ENCODE data around the gene ZNF648.

DNA sequence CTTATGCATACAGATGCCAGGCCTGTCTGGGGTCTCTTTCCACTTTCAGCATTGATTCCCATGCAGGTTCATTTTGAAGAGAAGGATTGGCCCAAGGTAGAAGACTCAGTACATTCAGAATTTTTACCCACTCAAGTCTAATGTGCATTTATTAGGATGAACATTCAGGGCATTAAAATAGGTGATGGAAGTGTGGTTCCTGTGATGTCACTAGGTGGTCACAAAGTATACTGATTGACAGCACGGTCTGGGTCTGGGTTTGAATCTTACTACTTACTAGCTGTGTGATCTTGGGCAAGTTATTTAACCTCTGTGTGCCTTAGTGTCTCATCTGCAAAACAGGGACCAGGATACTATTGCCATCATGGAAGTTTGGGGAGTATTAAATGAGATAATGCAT, 711 bp upstream of the ZNF648 start:
- no peak for TF ChIP-seq FOXM1 (IDR thresholded peaks at IDR 0.05; ENCODE audit: borderline replicate concordance)
- TF ChIP-seq TARDBP (IDR thresholded peaks at IDR 0.05): no peak
- TF ChIP-seq FOXK2 (IDR thresholded peaks at IDR 0.05): no peak
- no peak for TF ChIP-seq CTBP1 (IDR thresholded peaks at IDR 0.05; ENCODE audit: borderline replicate concordance)
- TF ChIP-seq HDGF (IDR thresholded peaks at IDR 0.05; ENCODE audit: borderline replicate concordance): no peak
- TF ChIP-seq BHLHE40 (IDR thresholded peaks at IDR 0.05; ENCODE audit: borderline replicate concordance): no peak
- no peak for TF ChIP-seq ELF4 (IDR thresholded peaks at IDR 0.05)
- TF ChIP-seq, protein P1, sequence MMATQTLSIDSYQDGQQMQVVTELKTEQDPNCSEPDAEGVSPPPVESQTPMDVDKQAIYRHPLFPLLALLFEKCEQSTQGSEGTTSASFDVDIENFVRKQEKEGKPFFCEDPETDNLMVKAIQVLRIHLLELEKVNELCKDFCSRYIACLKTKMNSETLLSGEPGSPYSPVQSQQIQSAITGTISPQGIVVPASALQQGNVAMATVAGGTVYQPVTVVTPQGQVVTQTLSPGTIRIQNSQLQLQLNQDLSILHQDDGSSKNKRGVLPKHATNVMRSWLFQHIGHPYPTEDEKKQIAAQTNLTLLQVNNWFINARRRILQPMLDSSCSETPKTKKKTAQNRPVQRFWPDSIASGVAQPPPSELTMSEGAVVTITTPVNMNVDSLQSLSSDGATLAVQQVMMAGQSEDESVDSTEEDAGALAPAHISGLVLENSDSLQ (IDR thresholded peaks at IDR 0.05): no peak; the same call in 1 of the 2 replicates
- TF ChIP-seq L3MBTL2 (conservative IDR thresholded peaks at IDR 0.05): no peak
- no peak for TF ChIP-seq SP1 (IDR thresholded peaks at IDR 0.05)
- TF ChIP-seq SUZ12 (IDR thresholded peaks at IDR 0.05): no peak
- no peak for TF ChIP-seq FOXA1 (IDR thresholded peaks at IDR 0.05)
- no peak for TF ChIP-seq NFRKB (IDR thresholded peaks at IDR 0.05)
- TF ChIP-seq ARNT (IDR thresholded peaks at IDR 0.05): no peak

All from HEK293T (cell line).